Fibroblast of lung (primary cell): ENCODE measurements around the gene CSNK2B.

ENCODE experiments used
- EZH2 ChIP-seq: IDR thresholded peaks from 2 replicates; pipeline ENCODE4 v1.5.1; 2012; ENCODE audit warnings: low read length, control low read depth, mild to moderate bottlenecking; ENCODE audit errors: missing control alignments
- TF ChIP-seq, protein P1 (sequence below), 2 donors: IDR thresholded peaks in 1 of 2; conservative IDR thresholded peaks in 1 of 2; 1 replicate in 1 of 2; 2 replicates in 1 of 2; pipeline ENCODE4 v1.5.1; 2011 to 2012; ENCODE audit warnings: low read length in 2 of 2, control low read depth in 1 of 2, inconsistent platforms in 1 of 2, low read depth in 1 of 2, mild to moderate bottlenecking in 1 of 2

DNA sequence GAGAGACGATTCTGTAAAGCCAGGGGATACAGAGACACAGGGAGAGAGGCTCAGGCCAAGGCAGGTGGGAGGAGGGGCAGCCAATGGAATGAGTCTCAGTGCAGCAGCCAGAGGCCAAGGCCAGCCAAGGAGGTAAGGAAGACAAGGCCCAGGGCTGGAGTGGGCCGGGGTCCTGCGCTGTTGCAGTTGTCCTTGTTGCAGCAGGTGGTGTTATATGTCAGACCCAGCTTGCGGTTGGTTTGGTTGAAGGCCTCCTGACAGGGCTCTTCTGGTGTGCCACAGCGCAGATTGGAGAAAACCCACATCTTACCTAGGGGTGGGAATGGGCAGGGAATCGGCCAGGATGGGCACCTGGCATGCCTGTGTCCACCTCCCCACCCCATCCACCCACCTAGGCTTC lies 53.1 kb downstream of the CSNK2B start:
- TF ChIP-seq, protein P1, sequence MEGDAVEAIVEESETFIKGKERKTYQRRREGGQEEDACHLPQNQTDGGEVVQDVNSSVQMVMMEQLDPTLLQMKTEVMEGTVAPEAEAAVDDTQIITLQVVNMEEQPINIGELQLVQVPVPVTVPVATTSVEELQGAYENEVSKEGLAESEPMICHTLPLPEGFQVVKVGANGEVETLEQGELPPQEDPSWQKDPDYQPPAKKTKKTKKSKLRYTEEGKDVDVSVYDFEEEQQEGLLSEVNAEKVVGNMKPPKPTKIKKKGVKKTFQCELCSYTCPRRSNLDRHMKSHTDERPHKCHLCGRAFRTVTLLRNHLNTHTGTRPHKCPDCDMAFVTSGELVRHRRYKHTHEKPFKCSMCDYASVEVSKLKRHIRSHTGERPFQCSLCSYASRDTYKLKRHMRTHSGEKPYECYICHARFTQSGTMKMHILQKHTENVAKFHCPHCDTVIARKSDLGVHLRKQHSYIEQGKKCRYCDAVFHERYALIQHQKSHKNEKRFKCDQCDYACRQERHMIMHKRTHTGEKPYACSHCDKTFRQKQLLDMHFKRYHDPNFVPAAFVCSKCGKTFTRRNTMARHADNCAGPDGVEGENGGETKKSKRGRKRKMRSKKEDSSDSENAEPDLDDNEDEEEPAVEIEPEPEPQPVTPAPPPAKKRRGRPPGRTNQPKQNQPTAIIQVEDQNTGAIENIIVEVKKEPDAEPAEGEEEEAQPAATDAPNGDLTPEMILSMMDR (conservative IDR thresholded peaks at IDR 0.05 in 1 of 2, IDR thresholded peaks at IDR 0.05 in 1 of 2; ENCODE audit: low read depth in 1 of 2, low read length in 2 of 2), result no peak
- TF ChIP-seq EZH2, result no peak
